Measurements from ENCODE around the gene LIMK2. TPM values are rescaled to one million over a fixed set of nuclear protein-coding genes. Genes with fewer than 3 reads are reported as not detected.
A peak's percentile ranks its signal among the peaks of the same experiment; 100 is the strongest.
"Not testable (repeated sequence)": the region's sequence is repeated elsewhere in the genome, so short reads cannot be mapped to it uniquely, and the experiment has no call there.

LIMK2 gene
- 36.4 TPM for polyA plus RNA-seq (2013, experiment 1 of 2)
- 33.4 TPM for polyA plus RNA-seq (2013, experiment 2 of 2)

- 2 to 3% methylated on average over 50 to 54 of the region's 64 CpGs for WGBS, 2 experiments (ENCODE audit: insufficient coverage in 2 of 2)
Observed at GRCh38 chr22:31211862-31212730, at the start of gene LIMK2. Gene LIMK2 (plus strand): TSS chr22:31212298. CDS start chr22:31212409, 111 bp downstream.

GRCh38 chr22:31170971-31171370 lies 41.1 kb upstream of the LIMK2 start:
- Histone ChIP-seq H3K27ac (ENCODE audit: low read depth, low read length, severe bottlenecking) (no peak overlapping the region), H3K4me1 (ENCODE audit: control insufficient read depth, insufficient read depth, low read length, poor library complexity, severe bottlenecking) (peaks cover 18% of the 10 kb centered on the region), H3K9me3 (ENCODE audit: control insufficient read depth, low read length) (no peaks in the 10 kb centered on the region), H3K4me3 (ENCODE audit: extremely low read depth, insufficient read depth, low read length, poor library complexity, severe bottlenecking) (no peak overlapping the region), H3K36me3 (ENCODE audit: control insufficient read depth, insufficient read depth, low read length) (peaks cover 33% of the 10 kb centered on the region)
- 97 to 100% methylated on average over 3 of the region's 4 CpGs for WGBS, 2 experiments (ENCODE audit: insufficient coverage in 2 of 2)

More at GRCh38 chr22:31211862-31212730, at the start of gene LIMK2:
- H3K4me3 ChIP-seq (ENCODE audit: extremely low read depth, insufficient read depth, low read length, poor library complexity, severe bottlenecking): peak within 1 kb of the TSS; percentile 84
- H3K9me3 ChIP-seq (ENCODE audit: control insufficient read depth, low read length): no peaks in the 10 kb centered on the region
- H3K4me1 ChIP-seq (ENCODE audit: control insufficient read depth, insufficient read depth, low read length, poor library complexity, severe bottlenecking): peaks cover 11% of the 10 kb centered on the region
- peaks cover 16% of the 10 kb centered on the region for H3K36me3 ChIP-seq (ENCODE audit: control insufficient read depth, insufficient read depth, low read length)
- H3K27ac ChIP-seq (ENCODE audit: low read depth, low read length, severe bottlenecking): no peak within 1 kb of the TSS

- H3K9me3 ChIP-seq (ENCODE audit: control insufficient read depth, low read length); H3K4me3 ChIP-seq (ENCODE audit: extremely low read depth, insufficient read depth, low read length, poor library complexity, severe bottlenecking); H3K27ac ChIP-seq (ENCODE audit: low read depth, low read length, severe bottlenecking): not testable (repeated sequence)
- no CpG with 5 or more reads among the region's 9 CpGs for WGBS, 2 experiments (ENCODE audit: insufficient coverage in 2 of 2)
- Histone ChIP-seq H3K36me3 (ENCODE audit: control insufficient read depth, insufficient read depth, low read length) (peaks cover 32% of the 10 kb centered on the region), H3K4me1 (ENCODE audit: control insufficient read depth, insufficient read depth, low read length, poor library complexity, severe bottlenecking) (peaks cover 18% of the 10 kb centered on the region)
Observed at GRCh38 chr22:31171734-31172133, 40.4 kb upstream of the LIMK2 start.

- no peaks in the 10 kb centered on the region for H3K9me3 ChIP-seq (ENCODE audit: control insufficient read depth, low read length)
- H3K4me3 ChIP-seq (ENCODE audit: extremely low read depth, insufficient read depth, low read length, poor library complexity, severe bottlenecking): no peak overlapping the region
- WGBS, 2 experiments (ENCODE audit: insufficient coverage in 2 of 2): 80 to 100% methylated on average over 1 to 3 of the region's 5 CpGs
- peaks cover 29% of the 10 kb centered on the region for H3K36me3 ChIP-seq (ENCODE audit: control insufficient read depth, insufficient read depth, low read length)
- peaks cover 18% of the 10 kb centered on the region for H3K4me1 ChIP-seq (ENCODE audit: control insufficient read depth, insufficient read depth, low read length, poor library complexity, severe bottlenecking)
- H3K27ac ChIP-seq (ENCODE audit: low read depth, low read length, severe bottlenecking): peak overlapping the region; percentile 76
Observed at GRCh38 chr22:31173386-31174145, 38.5 kb upstream of the LIMK2 start.

- Histone ChIP-seq H3K4me3 (ENCODE audit: extremely low read depth, insufficient read depth, low read length, poor library complexity, severe bottlenecking) (no peak overlapping the region), H3K36me3 (ENCODE audit: control insufficient read depth, insufficient read depth, low read length) (peaks cover 51% of the 10 kb centered on the region), H3K4me1 (ENCODE audit: control insufficient read depth, insufficient read depth, low read length, poor library complexity, severe bottlenecking) (peaks cover 14% of the 10 kb centered on the region), H3K27ac (ENCODE audit: low read depth, low read length, severe bottlenecking) (no peak overlapping the region), H3K9me3 (ENCODE audit: control insufficient read depth, low read length) (no peaks in the 10 kb centered on the region)
- 100% methylated on average over 1 of the region's 1 CpG for WGBS, 2 experiments (ENCODE audit: insufficient coverage in 2 of 2)
Observed at GRCh38 chr22:31176923-31177322, 35.2 kb upstream of the LIMK2 start.

GRCh38 chr22:31177420-31178162 lies 34.5 kb upstream of the LIMK2 start:
- H3K4me3 ChIP-seq (ENCODE audit: extremely low read depth, insufficient read depth, low read length, poor library complexity, severe bottlenecking): no peak overlapping the region
- H3K9me3 ChIP-seq (ENCODE audit: control insufficient read depth, low read length): no peaks in the 10 kb centered on the region
- 90 to 95% methylated on average over 6 of the region's 6 CpGs for WGBS, 2 experiments (ENCODE audit: insufficient coverage in 2 of 2)
- no peak overlapping the region for H3K27ac ChIP-seq (ENCODE audit: low read depth, low read length, severe bottlenecking)
- peaks cover 14% of the 10 kb centered on the region for H3K4me1 ChIP-seq (ENCODE audit: control insufficient read depth, insufficient read depth, low read length, poor library complexity, severe bottlenecking)
- peaks cover 53% of the 10 kb centered on the region for H3K36me3 ChIP-seq (ENCODE audit: control insufficient read depth, insufficient read depth, low read length)

GRCh38 chr22:31178859-31179258 lies 33.2 kb upstream of the LIMK2 start:
- Histone ChIP-seq H3K27ac (ENCODE audit: low read depth, low read length, severe bottlenecking) (no peak overlapping the region), H3K4me3 (ENCODE audit: extremely low read depth, insufficient read depth, low read length, poor library complexity, severe bottlenecking) (no peak overlapping the region), H3K9me3 (ENCODE audit: control insufficient read depth, low read length) (no peaks in the 10 kb centered on the region), H3K36me3 (ENCODE audit: control insufficient read depth, insufficient read depth, low read length) (peaks cover 65% of the 10 kb centered on the region), H3K4me1 (ENCODE audit: control insufficient read depth, insufficient read depth, low read length, poor library complexity, severe bottlenecking) (peaks cover 3% of the 10 kb centered on the region)
- WGBS, 2 experiments (ENCODE audit: insufficient coverage in 2 of 2): 91 to 100% methylated on average over 2 of the region's 2 CpGs

- 100% methylated on average over 1 of the region's 1 CpG for WGBS, 2 experiments (ENCODE audit: insufficient coverage in 2 of 2)
Observed at GRCh38 chr22:31179345-31179744, 32.8 kb upstream of the LIMK2 start.

GRCh38 chr22:31184015-31184414 lies 28.1 kb upstream of the LIMK2 start:
- Histone ChIP-seq H3K27ac (ENCODE audit: low read depth, low read length, severe bottlenecking) (no peak overlapping the region), H3K4me3 (ENCODE audit: extremely low read depth, insufficient read depth, low read length, poor library complexity, severe bottlenecking) (no peak overlapping the region), H3K9me3 (ENCODE audit: control insufficient read depth, low read length) (no peaks in the 10 kb centered on the region), H3K36me3 (ENCODE audit: control insufficient read depth, insufficient read depth, low read length) (peaks cover 62% of the 10 kb centered on the region), H3K4me1 (ENCODE audit: control insufficient read depth, insufficient read depth, low read length, poor library complexity, severe bottlenecking) (no peaks in the 10 kb centered on the region)
- 95 to 97% methylated on average over 25 of the region's 30 CpGs for WGBS, 2 experiments (ENCODE audit: insufficient coverage in 2 of 2)

More at GRCh38 chr22:31179345-31179744, 32.8 kb upstream of the LIMK2 start:
- Histone ChIP-seq H3K27ac (ENCODE audit: low read depth, low read length, severe bottlenecking) (no peak overlapping the region), H3K9me3 (ENCODE audit: control insufficient read depth, low read length) (no peaks in the 10 kb centered on the region), H3K36me3 (ENCODE audit: control insufficient read depth, insufficient read depth, low read length) (peaks cover 67% of the 10 kb centered on the region), H3K4me1 (ENCODE audit: control insufficient read depth, insufficient read depth, low read length, poor library complexity, severe bottlenecking) (no peaks in the 10 kb centered on the region), H3K4me3 (ENCODE audit: extremely low read depth, insufficient read depth, low read length, poor library complexity, severe bottlenecking) (no peak overlapping the region)

GRCh38 chr22:31185056-31185455 lies 27.0 kb upstream of the LIMK2 start:
- Histone ChIP-seq H3K4me3 (ENCODE audit: extremely low read depth, insufficient read depth, low read length, poor library complexity, severe bottlenecking) (no peak overlapping the region), H3K9me3 (ENCODE audit: control insufficient read depth, low read length) (no peaks in the 10 kb centered on the region), H3K36me3 (ENCODE audit: control insufficient read depth, insufficient read depth, low read length) (peaks cover 62% of the 10 kb centered on the region), H3K4me1 (ENCODE audit: control insufficient read depth, insufficient read depth, low read length, poor library complexity, severe bottlenecking) (no peaks in the 10 kb centered on the region), H3K27ac (ENCODE audit: low read depth, low read length, severe bottlenecking) (no peak overlapping the region)
- 98 to 100% methylated on average over 4 to 5 of the region's 5 CpGs for WGBS, 2 experiments (ENCODE audit: insufficient coverage in 2 of 2)

All from mesodermal cell (in vitro differentiated cells).